GM12878 (cell line): ENCODE measurements around the gene ATP7B. TPM values are rescaled to one million over a fixed set of nuclear protein-coding genes. Genes with fewer than 3 reads are reported as not detected.

Experiments used
- ATAC-seq: fragments of 200-7000 bp; cut with Tn5 transposase; 3 replicates; pipeline ENCODE4 v1.9.1; 2020; ENCODE audit warnings: mild to moderate bottlenecking, moderate library complexity
- BruUV-seq: library from RNA; stranded (reverse); fragments of 400-500 nt; replicated peaks from 2 replicates; lab custom pipeline; 2021; lab: Mats Ljungman, UMichigan
- CTCF ChIA-PET: fragments of 300-600 bp; sonication (Branson Sonifier 250); formaldehyde crosslinking; extraction: SDS; loops from one replicate; lab custom pipeline; 2021; ENCODE audit warnings: inconsistent platforms; lab: Yijun Ruan, JAX
- POLR2A ChIA-PET: fragments of 350-600 bp; formaldehyde crosslinking; extraction: SDS; loops from one replicate; lab custom pipeline; 2021; ENCODE audit warnings: inconsistent platforms; lab: Charles Lee
- RAD21 ChIA-PET: fragments of 300-600 bp; sonication (Branson Sonifier 250); formaldehyde crosslinking; loops from one replicate; lab custom pipeline; 2023; ENCODE audit warnings: antibody characterized with exemption; ENCODE audit not compliant: unreplicated experiment; lab: Charles Lee
- SMC1A ChIA-PET: fragments of 300-600 bp; sonication (Branson Sonifier 250); formaldehyde crosslinking; loops from one replicate; lab custom pipeline; 2023; ENCODE audit not compliant: unreplicated experiment, uncharacterized antibody; lab: Charles Lee
- DNase-seq: peaks from one replicate; pipeline ENCODE4 v3.0.0-alpha.2; 2011; ENCODE audit warnings: low read depth, low spot score
- FAIRE-seq: peaks from 3 replicates; lab custom pipeline; 2011; peaks lifted over from hg19 to GRCh38; lab: Jason Lieb, UNC
- H2AFZ ChIP-seq: 2 replicates; pipeline ENCODE4 v1.6.0; 2011; ENCODE audit warnings: low read depth, low read length, control low read depth; ENCODE audit not compliant: control insufficient read depth
- H3K27ac ChIP-seq: 2 replicates; pipeline ENCODE4 v1.5.1; 2011; ENCODE audit warnings: control low read depth; ENCODE audit not compliant: control insufficient read depth, insufficient read depth
- H3K27me3 ChIP-seq, 2 experiments: replicated peaks in 1 of 2; 2 replicates each; pipeline versions ENCODE4 v1.6.0 to v1.6.1; 2011; ENCODE audit warnings: low read length in 1 of 2; ENCODE audit not compliant: control insufficient read depth in 2 of 2, insufficient read depth in 2 of 2
- H3K36me3 ChIP-seq, 2 experiments: 2 replicates each; pipeline ENCODE4 v1.5.1; 2011; ENCODE audit warnings: low read length in 1 of 2; ENCODE audit not compliant: control insufficient read depth in 2 of 2, insufficient read depth in 2 of 2
- H3K4me1 ChIP-seq: 2 replicates; pipeline ENCODE4 v1.6.1; 2011; ENCODE audit warnings: mild to moderate bottlenecking, low read length, moderate library complexity, mixed read lengths; ENCODE audit not compliant: control insufficient read depth, insufficient read depth
- H3K4me2 ChIP-seq: 2 replicates; pipeline ENCODE4 v1.6.0; 2011; ENCODE audit warnings: control low read depth; ENCODE audit not compliant: control insufficient read depth, insufficient read depth
- H3K4me3 ChIP-seq: fragments of 200-600 bp; sonication (generic); 2 replicates; pipeline ENCODE4 v1.5.1; 2016
- H3K79me2 ChIP-seq: 2 replicates; pipeline ENCODE4 v1.6.0; 2011; ENCODE audit warnings: low read length; ENCODE audit not compliant: control insufficient read depth, insufficient read depth
- H3K9ac ChIP-seq: 2 replicates; pipeline ENCODE4 v1.8.0; 2011; ENCODE audit warnings: low read length, control low read depth, mixed read lengths; ENCODE audit not compliant: control insufficient read depth, insufficient read depth
- H3K9me3 ChIP-seq: replicated peaks from 3 replicates; pipeline ENCODE4 v1.5.1; 2011; ENCODE audit warnings: mild to moderate bottlenecking, low read length; ENCODE audit not compliant: control insufficient read depth, insufficient read depth
- H4K20me1 ChIP-seq: 2 replicates; pipeline ENCODE4 v1.6.0; 2011; ENCODE audit not compliant: control insufficient read depth, insufficient read depth
- BRCA1 ChIP-seq: IDR thresholded peaks from 2 replicates; pipeline ENCODE4 v1.6.1; 2011; ENCODE audit warnings: low read depth, low read length, improper control_type of control experiment
- HDGF ChIP-seq: fragments of 450-650 bp; IDR thresholded peaks from 2 replicates; pipeline ENCODE4 v1.6.1; 2016; ENCODE audit warnings: antibody characterized with exemption
- SMAD5 ChIP-seq: IDR thresholded peaks from 2 replicates; pipeline ENCODE4 v1.6.1; 2016; ENCODE audit warnings: antibody characterized with exemption, low read depth
- SMARCA5 ChIP-seq: fragments of 450-650 bp; IDR thresholded peaks from 2 replicates; pipeline ENCODE4 v1.6.1; 2017; ENCODE audit warnings: mild to moderate bottlenecking
- SREBF1 ChIP-seq: IDR thresholded peaks from 2 replicates; pipeline ENCODE4 v1.6.1; 2012; ENCODE audit warnings: mild to moderate bottlenecking, low read length
- WGBS: methylation state at CpG from one replicate; pipeline ENCODE4 v1.1.6; 2016; ENCODE audit warnings: low lambda C conversion rate; ENCODE audit not compliant: insufficient replicate concordance, insufficient coverage; ENCODE audit errors: missing lambda C conversion rate; 5-methylcytosine and 5-hydroxymethylcytosine counted together
- in situ Hi-C: fragments of 300-500 bp; cut with MboI; formaldehyde crosslinking; loops from 9 replicates; pipeline ENCODE4 v1.14.3; 2018; ENCODE audit warnings: mixed read lengths
- intact Hi-C: fragments of 100-400 bp; cut with micrococcal nuclease; formaldehyde crosslinking; loops from one replicate; pipeline ENCODE4 v1.14.2; 2022; ENCODE audit not compliant: unreplicated experiment
- polyA plus RNA-seq, 11 experiments: library from polyadenylated mRNA; depleted of rRNA in 4 of 11; unstranded in 6 of 11; stranded (reverse) in 5 of 11; fragments of >200 nt; fragmentation: Nextera tagmentation in 4 of 11; fragmentation: Illumina TruSeq in 1 of 11; extraction: Ambion mirVana in 4 of 11; extraction: Trizol in 1 of 11; gene quantifications; 1 replicate in 1 of 11; 2 replicates in 10 of 11; pipeline versions ENCODE4 v1.2.1 to v1.2.3, GENCODE V29; 2011 to 2016; ENCODE audit warnings: inconsistent platforms in 2 of 11, missing spikeins in 2 of 11, low read depth in 1 of 11
- total RNA-seq, 4 experiments: library from RNA; depleted of rRNA in 3 of 4; stranded (reverse); fragments of >200 nt in 3 of 4; fragmentation: Illumina TruSeq in 1 of 4; extraction: Trizol in 1 of 4; gene quantifications; 2 replicates each; pipeline versions ENCODE4 v1.2.1 to v1.2.3, GENCODE V29; 2013 to 2021
- TF ChIP-seq, protein P1 (sequence below): IDR thresholded peaks from 2 replicates; pipeline ENCODE4 v1.6.1; 2011; ENCODE audit warnings: low read depth, low read length, improper control_type of control experiment, borderline replicate concordance
- TF ChIP-seq, protein P2 (sequence below): IDR thresholded peaks from 2 replicates; pipeline ENCODE4 v1.6.1; 2012; ENCODE audit warnings: mild to moderate bottlenecking, low read depth, low read length
- TF ChIP-seq, protein P3 (sequence below): fragments of 450-650 bp; IDR thresholded peaks from 2 replicates; pipeline ENCODE4 v1.6.1; 2017; ENCODE audit warnings: mild to moderate bottlenecking, moderate library complexity

Gene ATP7B
- total and polyA plus RNA-seq, 10 of the 15 experiments (the other 5 are each of a cell fraction or from before 2014, with no cell fraction given), result under 0.01 to 1.1 (median 0.06) TPM; not detected in 2

DNA sequence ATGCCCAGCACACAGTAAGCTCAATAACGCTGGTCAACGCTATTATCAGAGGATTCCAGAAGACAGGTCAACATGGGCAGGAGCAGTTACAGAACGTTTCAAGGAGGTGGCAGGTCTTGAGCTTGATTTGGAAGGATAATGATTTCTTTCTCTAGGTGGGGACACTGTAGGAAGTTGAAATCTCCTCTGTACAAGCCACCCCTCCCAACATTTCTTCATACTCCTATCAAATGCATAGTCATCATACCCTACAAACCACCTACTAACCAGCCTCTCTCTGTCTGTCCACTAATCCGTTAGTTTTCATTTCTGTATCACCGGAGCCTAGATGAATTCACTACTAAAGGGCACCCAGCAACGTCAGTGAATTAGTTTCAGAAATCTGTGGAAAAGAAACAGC is 1.3 kb downstream of the ATP7B start:
- CTCF ChIA-PET, result no interaction called here
- DNase-seq, result no peak
- Histone ChIP-seq H4K20me1 (no peaks in the 10 kb centered on the region), H3K4me1 (no peaks in the 10 kb centered on the region; the same call in 1 of the 2 replicates), H3K79me2 (peaks cover 23% of the 10 kb centered on the region), H3K36me3 (no peaks in the 10 kb centered on the region), H3K9me3 (no peaks in the 10 kb centered on the region; the same call in 2 of the 3 replicates), H3K9ac (no peak overlapping the region), H3K4me3 (no peak overlapping the region), H3K27me3 (peaks cover 2 to 13% of the 10 kb centered on the region in 2 experiments; a peak in 3 of 4 replicates), H3K27ac (no peak overlapping the region), H3K4me2 (no peak overlapping the region), H2AFZ (no peak overlapping the region)
- FAIRE-seq, result no peak
- intact Hi-C loops (loop anchor here (5.0 kb wide), 2 partner anchors 182 to 442 kb away; partner anchors contain the start of gene VPS36), in situ Hi-C loops (loop anchor here (10.0 kb wide), 1 partner anchor 445 kb away; the partner anchor contains the start of genes CKAP2 and VPS36)
- ATAC-seq, result no peak
- SMC1A ChIA-PET, result no interaction called here
- POLR2A ChIA-PET, result no interaction called here
- no peak for TF ChIP-seq SREBF1
- no peak for TF ChIP-seq SMARCA5
- TF ChIP-seq, protein P1, sequence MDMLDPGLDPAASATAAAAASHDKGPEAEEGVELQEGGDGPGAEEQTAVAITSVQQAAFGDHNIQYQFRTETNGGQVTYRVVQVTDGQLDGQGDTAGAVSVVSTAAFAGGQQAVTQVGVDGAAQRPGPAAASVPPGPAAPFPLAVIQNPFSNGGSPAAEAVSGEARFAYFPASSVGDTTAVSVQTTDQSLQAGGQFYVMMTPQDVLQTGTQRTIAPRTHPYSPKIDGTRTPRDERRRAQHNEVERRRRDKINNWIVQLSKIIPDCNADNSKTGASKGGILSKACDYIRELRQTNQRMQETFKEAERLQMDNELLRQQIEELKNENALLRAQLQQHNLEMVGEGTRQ, result no peak
- TF ChIP-seq, protein P2, sequence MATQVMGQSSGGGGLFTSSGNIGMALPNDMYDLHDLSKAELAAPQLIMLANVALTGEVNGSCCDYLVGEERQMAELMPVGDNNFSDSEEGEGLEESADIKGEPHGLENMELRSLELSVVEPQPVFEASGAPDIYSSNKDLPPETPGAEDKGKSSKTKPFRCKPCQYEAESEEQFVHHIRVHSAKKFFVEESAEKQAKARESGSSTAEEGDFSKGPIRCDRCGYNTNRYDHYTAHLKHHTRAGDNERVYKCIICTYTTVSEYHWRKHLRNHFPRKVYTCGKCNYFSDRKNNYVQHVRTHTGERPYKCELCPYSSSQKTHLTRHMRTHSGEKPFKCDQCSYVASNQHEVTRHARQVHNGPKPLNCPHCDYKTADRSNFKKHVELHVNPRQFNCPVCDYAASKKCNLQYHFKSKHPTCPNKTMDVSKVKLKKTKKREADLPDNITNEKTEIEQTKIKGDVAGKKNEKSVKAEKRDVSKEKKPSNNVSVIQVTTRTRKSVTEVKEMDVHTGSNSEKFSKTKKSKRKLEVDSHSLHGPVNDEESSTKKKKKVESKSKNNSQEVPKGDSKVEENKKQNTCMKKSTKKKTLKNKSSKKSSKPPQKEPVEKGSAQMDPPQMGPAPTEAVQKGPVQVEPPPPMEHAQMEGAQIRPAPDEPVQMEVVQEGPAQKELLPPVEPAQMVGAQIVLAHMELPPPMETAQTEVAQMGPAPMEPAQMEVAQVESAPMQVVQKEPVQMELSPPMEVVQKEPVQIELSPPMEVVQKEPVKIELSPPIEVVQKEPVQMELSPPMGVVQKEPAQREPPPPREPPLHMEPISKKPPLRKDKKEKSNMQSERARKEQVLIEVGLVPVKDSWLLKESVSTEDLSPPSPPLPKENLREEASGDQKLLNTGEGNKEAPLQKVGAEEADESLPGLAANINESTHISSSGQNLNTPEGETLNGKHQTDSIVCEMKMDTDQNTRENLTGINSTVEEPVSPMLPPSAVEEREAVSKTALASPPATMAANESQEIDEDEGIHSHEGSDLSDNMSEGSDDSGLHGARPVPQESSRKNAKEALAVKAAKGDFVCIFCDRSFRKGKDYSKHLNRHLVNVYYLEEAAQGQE, result no peak
- TF ChIP-seq, protein P3, sequence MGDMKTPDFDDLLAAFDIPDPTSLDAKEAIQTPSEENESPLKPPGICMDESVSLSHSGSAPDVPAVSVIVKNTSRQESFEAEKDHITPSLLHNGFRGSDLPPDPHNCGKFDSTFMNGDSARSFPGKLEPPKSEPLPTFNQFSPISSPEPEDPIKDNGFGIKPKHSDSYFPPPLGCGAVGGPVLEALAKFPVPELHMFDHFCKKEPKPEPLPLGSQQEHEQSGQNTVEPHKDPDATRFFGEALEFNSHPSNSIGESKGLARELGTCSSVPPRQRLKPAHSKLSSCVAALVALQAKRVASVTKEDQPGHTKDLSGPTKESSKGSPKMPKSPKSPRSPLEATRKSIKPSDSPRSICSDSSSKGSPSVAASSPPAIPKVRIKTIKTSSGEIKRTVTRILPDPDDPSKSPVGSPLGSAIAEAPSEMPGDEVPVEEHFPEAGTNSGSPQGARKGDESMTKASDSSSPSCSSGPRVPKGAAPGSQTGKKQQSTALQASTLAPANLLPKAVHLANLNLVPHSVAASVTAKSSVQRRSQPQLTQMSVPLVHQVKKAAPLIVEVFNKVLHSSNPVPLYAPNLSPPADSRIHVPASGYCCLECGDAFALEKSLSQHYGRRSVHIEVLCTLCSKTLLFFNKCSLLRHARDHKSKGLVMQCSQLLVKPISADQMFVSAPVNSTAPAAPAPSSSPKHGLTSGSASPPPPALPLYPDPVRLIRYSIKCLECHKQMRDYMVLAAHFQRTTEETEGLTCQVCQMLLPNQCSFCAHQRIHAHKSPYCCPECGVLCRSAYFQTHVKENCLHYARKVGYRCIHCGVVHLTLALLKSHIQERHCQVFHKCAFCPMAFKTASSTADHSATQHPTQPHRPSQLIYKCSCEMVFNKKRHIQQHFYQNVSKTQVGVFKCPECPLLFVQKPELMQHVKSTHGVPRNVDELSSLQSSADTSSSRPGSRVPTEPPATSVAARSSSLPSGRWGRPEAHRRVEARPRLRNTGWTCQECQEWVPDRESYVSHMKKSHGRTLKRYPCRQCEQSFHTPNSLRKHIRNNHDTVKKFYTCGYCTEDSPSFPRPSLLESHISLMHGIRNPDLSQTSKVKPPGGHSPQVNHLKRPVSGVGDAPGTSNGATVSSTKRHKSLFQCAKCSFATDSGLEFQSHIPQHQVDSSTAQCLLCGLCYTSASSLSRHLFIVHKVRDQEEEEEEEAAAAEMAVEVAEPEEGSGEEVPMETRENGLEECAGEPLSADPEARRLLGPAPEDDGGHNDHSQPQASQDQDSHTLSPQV, result no peak
- no peak for TF ChIP-seq SMAD5
- no peak for TF ChIP-seq HDGF
- TF ChIP-seq BRCA1, result no peak
- no TSS peak for BruUV-seq
- WGBS, result 49% methylated on average over 6 of the region's 6 CpGs
- RAD21 ChIA-PET, result no interaction called here
